OCI-LY7 (cell line): ENCODE results near the gene COPZ1. TPM values are rescaled to one million over a fixed set of nuclear protein-coding genes. Genes with fewer than 3 reads are reported as not detected.

Experiments
- BruUV-seq: library from RNA; stranded (reverse); fragments of 400-500 nt; replicated peaks from 2 replicates; lab custom pipeline; 2021; lab: Mats Ljungman, UMichigan
- CTCF ChIA-PET: fragments of 300-600 bp; sonication (Branson Sonifier 250); formaldehyde crosslinking; loops from one replicate; lab custom pipeline; 2022; ENCODE audit warnings: antibody characterized with exemption; ENCODE audit not compliant: unreplicated experiment; lab: Charles Lee
- POLR2A ChIA-PET: fragments of 300-600 bp; sonication (Branson Sonifier 250); formaldehyde crosslinking; loops from one replicate; lab custom pipeline; 2022; ENCODE audit warnings: antibody characterized with exemption; lab: Charles Lee
- DNase-seq: peaks from one replicate; pipeline ENCODE4 v3.0.0-alpha.2; 2015; ENCODE audit warnings: low spot score
- H2AFZ ChIP-seq: fragments of 200-600 bp; sonication (generic), shearing (Covaris generic); 2 replicates; pipeline ENCODE4 v1.6.1; 2014; ENCODE audit warnings: mild to moderate bottlenecking, antibody characterized with exemption, low read length, moderate library complexity
- H3K27ac ChIP-seq: fragments of 200-600 bp; sonication (generic); 2 replicates; pipeline ENCODE4 v1.5.1; 2014; ENCODE audit warnings: mixed run types, low read depth, mild to moderate bottlenecking, moderate library complexity, low read length, inconsistent platforms; ENCODE audit not compliant: poor library complexity, severe bottlenecking
- H3K36me3 ChIP-seq: fragments of 200-600 bp; sonication (generic); 2 replicates; pipeline ENCODE4 v1.6.1; 2014; ENCODE audit warnings: mild to moderate bottlenecking, antibody characterized with exemption, low read length, moderate library complexity, mixed read lengths; ENCODE audit not compliant: insufficient read depth
- H3K4me1 ChIP-seq: fragments of 200-600 bp; sonication (generic); 2 replicates; pipeline ENCODE4 v1.5.1; 2014; ENCODE audit warnings: mild to moderate bottlenecking, low read length; ENCODE audit not compliant: insufficient read depth, poor library complexity, severe bottlenecking
- H3K4me2 ChIP-seq: fragments of 200-600 bp; sonication (generic); 2 replicates; pipeline ENCODE4 v1.6.1; 2014; ENCODE audit warnings: mild to moderate bottlenecking, low read length
- H3K4me3 ChIP-seq: fragments of 200-600 bp; sonication (generic); 2 replicates; pipeline ENCODE4 v1.5.1; 2014; ENCODE audit warnings: mild to moderate bottlenecking, low read depth, low read length; ENCODE audit not compliant: poor library complexity, severe bottlenecking
- H3K79me2 ChIP-seq: fragments of 200-600 bp; sonication (generic); 2 replicates; pipeline ENCODE4 v1.6.1; 2016; ENCODE audit warnings: low read depth, mild to moderate bottlenecking, low read length, moderate library complexity, mixed read lengths; ENCODE audit not compliant: insufficient read depth
- H3K9me2 ChIP-seq: fragments of 200-600 bp; sonication (generic); 2 replicates; pipeline ENCODE4 v1.6.1; 2016; ENCODE audit warnings: mild to moderate bottlenecking, low read length, mixed read lengths; ENCODE audit not compliant: insufficient read depth
- H3K9me3 ChIP-seq: fragments of 200-600 bp; sonication (generic); 2 replicates; pipeline ENCODE4 v1.6.1; 2014; ENCODE audit warnings: mild to moderate bottlenecking, mixed run types, low read length, mixed read lengths
- H4K20me1 ChIP-seq: fragments of 200-600 bp; sonication (generic); 2 replicates; pipeline ENCODE4 v1.6.1; 2014; ENCODE audit warnings: mild to moderate bottlenecking, antibody characterized with exemption, low read length, moderate library complexity, mixed read lengths; ENCODE audit not compliant: insufficient read depth
- CTCF ChIP-seq: fragments of 200-600 bp; sonication (generic); conservative IDR thresholded peaks from 2 replicates; pipeline ENCODE4 v1.5.1; 2014; ENCODE audit warnings: mild to moderate bottlenecking, antibody characterized with exemption, low read length, moderate library complexity, mixed read lengths
- EZH2phosphoT487 ChIP-seq: fragments of 200-600 bp; sonication (generic); IDR thresholded peaks from 2 replicates; pipeline ENCODE4 v1.6.1; 2018; ENCODE audit warnings: low read depth, borderline replicate concordance, mild to moderate bottlenecking, mixed run types, antibody characterized with exemption, low read length, moderate library complexity, mixed read lengths
- intact Hi-C: fragments of 100-400 bp; cut with micrococcal nuclease; formaldehyde crosslinking; loops from one replicate; pipeline ENCODE4 v1.10.0; 2022; ENCODE audit not compliant: unreplicated experiment
- total RNA-seq, 2 experiments: library from RNA; depleted of rRNA in 1 of 2; stranded (reverse); fragments of >200 nt in 1 of 2; shearing (Covaris generic) in 1 of 2; gene quantifications; 2 replicates each; pipeline ENCODE4 v1.2.3, GENCODE V29; 2014 to 2022

COPZ1 gene
- total RNA-seq, 2 experiments from 2014 or later, result 86.0 to 121 TPM

DNA sequence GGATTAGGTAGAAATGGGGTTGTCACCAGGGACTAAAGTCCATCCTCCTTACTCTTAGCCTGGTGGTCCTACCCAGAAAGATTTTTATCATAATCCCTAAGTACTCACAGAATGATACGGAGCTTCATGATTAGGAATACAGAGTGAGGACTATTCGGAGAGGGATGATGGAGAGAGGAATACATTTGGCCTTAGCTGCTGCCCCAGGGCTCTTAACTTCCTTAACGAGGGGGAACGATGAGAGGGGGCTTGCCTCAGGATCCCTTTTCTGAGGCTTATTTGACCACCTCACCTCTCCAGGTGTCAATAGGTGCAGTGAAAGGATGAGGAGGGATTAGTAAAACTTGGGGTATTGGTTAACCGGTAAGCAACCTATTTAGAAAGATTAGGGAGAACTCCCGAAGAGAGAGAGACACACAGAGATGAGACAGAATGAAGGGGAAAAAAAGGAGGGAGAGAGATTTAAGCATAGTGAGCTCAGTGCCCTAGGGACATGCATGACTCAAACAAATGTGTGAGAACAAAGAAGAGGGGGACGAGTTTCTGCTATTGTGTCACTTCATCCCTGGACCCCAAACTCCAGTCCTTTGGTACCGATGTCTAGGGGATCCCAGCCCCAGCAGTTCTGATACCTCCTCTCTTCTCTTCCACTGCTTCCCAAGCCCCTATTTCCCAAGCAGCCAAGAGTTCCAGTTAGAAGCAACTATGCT is 25.3 kb upstream of the COPZ1 start:
- no peaks in the 10 kb centered on the region for H3K79me2 ChIP-seq
- DNase-seq, result no peak
- H3K9me3 ChIP-seq, result no peaks in the 10 kb centered on the region
- no peak overlapping the region for H3K27ac ChIP-seq
- no peak overlapping the region for H3K4me2 ChIP-seq
- no peak overlapping the region for H2AFZ ChIP-seq
- no TSS peak for BruUV-seq
- H3K4me1 ChIP-seq, result peaks cover 11% of the 10 kb centered on the region
- H3K36me3 ChIP-seq, result no peaks in the 10 kb centered on the region
- no peaks in the 10 kb centered on the region for H4K20me1 ChIP-seq
- intact Hi-C loops, result no loop called here
- CTCF ChIA-PET, result interaction anchor here (0.6 to 1.0 kb wide), 2 partner anchors 25 to 35 kb away, joined by 3 to 4 read pairs; partner anchors contain the start of gene COPZ1
- no peak overlapping the region for H3K4me3 ChIP-seq
- no peak for TF ChIP-seq EZH2phosphoT487
- no peak for TF ChIP-seq CTCF
- POLR2A ChIA-PET, result interaction anchor here (0.9 to 1.3 kb wide), 2 partner anchors 16 to 19 kb away, joined by 3 read pairs; partner anchors contain the start of gene HNRNPA1
- no peaks in the 10 kb centered on the region for H3K9me2 ChIP-seq

- H3K4me2 ChIP-seq, result peak overlapping the region; percentile 33
- H3K9me3 ChIP-seq, result no peaks in the 10 kb centered on the region
- H3K36me3 ChIP-seq, result no peaks in the 10 kb centered on the region
- DNase-seq, result no peak
- TF ChIP-seq CTCF, result no peak
- no peak for TF ChIP-seq EZH2phosphoT487
- ChIA-PET CTCF (no interaction called here), POLR2A (interaction anchor here (0.5 kb wide), 1 partner anchor 26 kb away, joined by 6 read pairs; no protein-coding TSS in a partner anchor)
- H3K4me3 ChIP-seq, result no peak overlapping the region
- no peak overlapping the region for H3K27ac ChIP-seq
- intact Hi-C loops, result no loop called here
- H3K4me1 ChIP-seq, result peaks cover 11% of the 10 kb centered on the region
- H3K9me2 ChIP-seq, result no peaks in the 10 kb centered on the region
- BruUV-seq, result no TSS peak
- no peaks in the 10 kb centered on the region for H3K79me2 ChIP-seq
- H2AFZ ChIP-seq, result no peak overlapping the region
- no peaks in the 10 kb centered on the region for H4K20me1 ChIP-seq
Measured at GRCh38 chr12:54300225-54300731, 24.7 kb upstream of the COPZ1 start.
